NCI-H82 treated with DMSO at 0.1 percent for 48 hours (cell line): ENCODE results near the gene SAMD14.

ENCODE experiments used
- DNase-seq: peaks from one replicate; lab custom pipeline; 2025; ENCODE audit not compliant: unreplicated experiment; lab: John Stamatoyannopoulos, UW

SAMD14 gene

DNA sequence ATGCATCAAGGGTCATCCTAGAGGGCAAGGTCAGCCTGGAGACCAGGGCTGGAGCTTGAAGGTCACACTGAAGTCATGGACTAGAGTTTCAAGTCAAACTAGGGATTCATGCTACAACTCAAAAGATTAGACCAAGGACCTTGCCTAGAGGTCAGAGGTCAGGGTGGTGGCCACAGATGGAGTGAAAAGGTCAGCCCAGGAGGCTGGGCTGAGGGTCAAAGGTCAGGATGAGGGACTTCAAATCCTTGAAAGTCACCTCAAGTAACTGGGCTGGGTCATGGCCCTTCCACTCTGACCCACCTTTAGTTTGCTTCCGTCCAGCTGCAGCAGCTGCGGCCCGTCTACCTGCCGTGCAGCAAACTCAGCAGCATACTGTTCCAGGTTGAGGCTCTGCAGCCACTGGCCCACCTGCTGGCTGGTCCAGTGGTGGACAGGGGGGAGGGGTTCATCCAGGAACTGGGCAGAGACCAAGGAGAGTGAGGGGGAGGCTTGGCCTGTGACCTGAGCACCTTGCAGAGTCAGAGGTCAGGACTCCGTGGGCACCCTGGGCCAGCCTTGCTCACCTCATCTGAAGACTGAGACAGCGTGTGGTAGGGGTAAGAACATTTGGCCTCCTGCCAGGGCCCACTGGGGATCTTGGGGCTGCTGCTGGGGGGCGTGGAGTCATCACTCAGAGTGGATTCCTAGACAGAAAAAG lies 16.2 kb downstream of the SAMD14 start:
- no peak for DNase-seq

DNA sequence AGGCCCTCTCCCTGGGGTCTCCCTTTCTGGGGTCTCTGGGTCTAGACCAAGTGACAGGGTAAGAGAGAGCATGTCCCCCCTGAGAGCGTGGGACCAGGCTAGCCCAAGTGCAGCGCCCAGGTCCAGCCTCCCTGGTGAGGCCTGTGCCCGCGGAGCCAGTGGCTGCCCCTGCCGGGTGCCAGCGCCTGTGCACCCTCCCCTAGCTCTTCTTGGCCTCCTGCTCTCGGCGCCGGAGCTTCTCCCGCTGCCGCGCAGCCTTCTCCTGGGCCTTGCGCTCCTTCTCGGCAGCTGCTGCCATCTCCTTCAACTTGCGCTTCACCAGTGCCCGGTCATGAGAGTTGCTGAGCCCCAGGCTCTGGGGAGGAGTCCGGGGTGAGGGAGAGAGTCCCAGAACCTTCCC lies 17.3 kb downstream of the SAMD14 start:
- DNase-seq, result no peak

DNA sequence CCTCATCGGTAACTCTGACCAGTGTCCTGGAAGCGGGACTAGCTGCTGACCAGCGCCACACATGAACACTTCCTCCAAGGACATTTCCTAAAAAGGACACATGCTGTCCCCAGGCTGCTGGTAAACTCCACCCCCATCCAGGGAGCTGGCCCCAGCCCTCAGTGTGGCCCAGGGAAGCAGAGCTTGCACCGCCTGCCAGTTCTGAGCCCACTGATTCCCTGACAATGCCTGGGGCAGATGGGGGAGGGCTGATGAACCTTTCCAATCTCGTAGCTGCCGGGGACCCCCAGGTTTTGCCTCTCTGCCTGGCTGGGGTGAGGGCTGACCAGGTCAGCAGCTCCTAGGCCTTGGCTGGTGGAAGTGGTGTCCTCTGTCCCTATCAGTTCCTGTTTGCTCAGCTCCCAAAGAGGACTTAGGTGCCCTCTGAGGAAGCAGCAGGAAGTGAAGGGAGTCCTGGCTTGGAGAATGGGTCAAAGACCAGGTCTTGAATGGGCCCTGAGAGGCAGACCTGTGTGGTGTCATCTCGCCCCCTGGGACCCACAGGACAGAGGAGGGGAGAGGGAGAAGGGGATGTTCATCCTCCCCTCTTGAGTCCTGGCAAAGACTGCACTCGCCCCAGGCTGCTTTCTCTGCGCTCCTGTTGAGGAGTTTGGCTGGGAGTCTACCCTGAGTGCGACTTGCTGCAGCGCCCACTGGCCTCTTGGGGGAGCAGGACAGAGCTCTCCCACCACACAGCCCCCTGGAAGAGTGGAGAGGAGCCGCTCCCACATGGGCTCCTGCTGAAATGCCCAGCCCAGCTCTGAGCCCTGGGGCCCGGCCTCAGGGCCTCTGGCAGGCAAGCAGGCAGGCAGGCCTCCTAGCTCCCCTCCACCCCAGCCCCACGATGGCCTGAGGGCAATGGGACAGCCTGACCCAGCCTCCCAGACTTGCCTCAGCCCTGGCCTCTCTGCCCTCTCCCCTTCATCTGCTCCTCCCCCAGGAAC lies 18.0 kb downstream of the SAMD14 start:
- DNase-seq, result no peak

DNA sequence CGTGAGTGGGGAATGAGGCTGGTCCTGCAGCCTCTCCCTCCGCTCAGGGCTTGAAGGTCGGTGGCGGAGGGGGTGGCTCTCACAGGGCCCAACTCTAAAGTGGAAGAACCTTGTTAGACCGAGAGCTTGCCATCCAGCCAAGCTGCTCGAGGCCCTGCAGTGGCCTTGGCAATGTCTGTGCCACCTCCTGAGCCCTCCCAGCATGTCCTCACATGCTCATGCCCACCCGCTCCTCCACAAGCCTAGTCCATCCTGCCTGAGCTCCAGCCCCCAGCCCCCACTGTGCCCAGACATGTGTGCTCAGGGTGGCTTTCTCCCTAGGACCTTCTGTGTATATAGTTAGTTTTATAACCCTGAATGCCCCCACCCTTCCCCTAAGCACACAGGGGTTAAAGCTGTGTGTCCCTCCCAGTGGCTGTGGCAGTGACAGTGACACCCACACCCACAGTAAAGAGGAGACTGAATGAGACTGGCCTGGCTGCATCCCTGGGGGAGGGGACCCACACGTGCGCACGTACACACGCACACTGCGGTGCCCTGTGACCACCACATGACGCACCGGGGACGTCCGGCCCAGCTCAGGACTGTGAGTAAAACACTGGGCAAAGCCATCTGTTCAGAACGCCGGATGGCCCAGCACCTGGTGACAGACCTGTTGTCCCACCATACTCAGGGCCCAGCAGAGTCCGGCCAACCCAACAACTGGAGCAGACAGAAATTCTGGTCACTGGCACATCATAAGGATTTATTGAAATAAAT lies 19.2 kb downstream of the SAMD14 start:
- no peak for DNase-seq

DNA sequence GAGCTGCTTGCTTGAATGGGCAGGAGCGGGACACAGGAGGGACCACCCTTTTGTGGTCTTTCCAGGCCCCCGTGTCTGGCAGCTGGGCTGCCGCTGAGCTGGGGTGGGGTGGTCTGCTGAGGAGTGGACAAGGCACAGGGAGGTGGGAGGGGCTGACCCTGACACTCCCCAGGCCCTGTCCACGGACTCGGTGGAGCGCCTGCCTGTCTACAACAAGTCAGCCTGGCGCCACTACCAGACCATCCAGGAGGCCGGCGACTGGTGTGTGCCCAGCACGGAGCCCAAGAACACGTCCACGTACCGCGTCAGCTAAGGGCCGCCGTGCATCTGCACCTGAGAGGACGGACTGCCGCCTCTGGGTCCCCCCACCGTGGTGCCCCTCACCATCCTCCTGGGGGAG lies 20.2 kb downstream of the SAMD14 start:
- no peak for DNase-seq

DNA sequence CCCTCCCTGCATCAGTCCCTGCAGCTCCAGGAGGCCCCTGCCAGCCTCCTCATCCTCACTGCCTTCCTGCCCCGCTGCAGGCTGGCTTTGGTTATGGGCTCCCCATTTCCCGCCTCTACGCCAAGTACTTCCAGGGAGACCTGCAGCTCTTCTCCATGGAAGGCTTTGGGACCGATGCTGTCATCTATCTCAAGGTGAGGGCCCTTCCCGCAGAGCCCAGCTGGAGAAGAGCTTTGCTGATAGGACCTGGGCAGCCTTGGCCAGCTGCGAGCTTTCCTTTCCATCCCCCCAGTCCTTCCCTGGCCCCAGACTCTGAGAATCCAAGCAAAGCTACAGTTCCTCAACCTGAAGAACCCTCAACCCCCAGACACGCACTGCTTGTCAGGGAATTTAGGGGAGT lies 20.8 kb downstream of the SAMD14 start:
- DNase-seq, result no peak

DNA sequence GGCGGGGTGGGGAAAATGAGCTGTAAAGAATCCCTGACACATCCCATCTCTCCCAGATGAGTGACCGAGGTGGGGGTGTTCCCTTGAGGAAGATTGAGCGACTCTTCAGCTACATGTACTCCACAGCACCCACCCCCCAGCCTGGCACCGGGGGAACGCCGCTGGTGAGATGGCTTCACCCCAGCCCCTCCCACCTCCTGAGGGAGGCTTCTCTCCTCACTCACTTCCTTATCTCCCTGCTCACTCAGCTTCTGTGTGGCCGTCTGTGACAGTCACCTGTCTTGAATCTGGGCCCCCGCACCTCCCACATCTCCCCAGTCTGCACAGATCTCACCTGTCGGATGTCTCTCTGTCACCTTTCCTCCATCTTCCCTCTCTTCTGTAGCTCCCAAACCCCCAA lies 21.4 kb downstream of the SAMD14 start:
- DNase-seq, result no peak

DNA sequence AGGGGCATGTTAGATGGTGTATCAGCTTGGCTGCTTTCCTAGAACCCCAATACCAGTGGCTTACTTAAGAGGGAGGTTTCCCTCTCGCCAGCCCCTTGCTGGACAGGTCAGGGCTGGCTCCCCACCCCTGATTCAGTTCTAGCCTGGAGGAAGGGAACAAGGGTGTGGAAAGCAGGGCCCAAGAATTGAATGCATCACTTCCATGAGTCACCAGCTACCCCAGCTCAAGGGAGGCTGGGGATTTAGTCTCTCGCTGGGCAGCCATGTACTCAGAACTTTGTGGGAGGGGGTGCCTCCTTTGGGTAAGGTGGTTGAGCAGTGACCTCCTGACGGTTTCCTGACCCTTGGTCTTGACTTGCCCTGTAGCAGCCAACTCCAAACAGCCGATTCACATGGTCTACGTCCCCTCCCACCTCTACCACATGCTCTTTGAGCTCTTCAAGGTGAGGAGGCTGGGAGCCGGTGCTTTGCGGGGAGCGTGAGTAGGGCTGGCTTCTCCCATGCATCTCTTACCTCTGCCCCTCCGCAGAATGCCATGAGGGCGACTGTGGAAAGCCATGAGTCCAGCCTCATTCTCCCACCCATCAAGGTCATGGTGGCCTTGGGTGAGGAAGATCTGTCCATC lies 22.1 kb downstream of the SAMD14 start:
- DNase-seq, result no peak

DNA sequence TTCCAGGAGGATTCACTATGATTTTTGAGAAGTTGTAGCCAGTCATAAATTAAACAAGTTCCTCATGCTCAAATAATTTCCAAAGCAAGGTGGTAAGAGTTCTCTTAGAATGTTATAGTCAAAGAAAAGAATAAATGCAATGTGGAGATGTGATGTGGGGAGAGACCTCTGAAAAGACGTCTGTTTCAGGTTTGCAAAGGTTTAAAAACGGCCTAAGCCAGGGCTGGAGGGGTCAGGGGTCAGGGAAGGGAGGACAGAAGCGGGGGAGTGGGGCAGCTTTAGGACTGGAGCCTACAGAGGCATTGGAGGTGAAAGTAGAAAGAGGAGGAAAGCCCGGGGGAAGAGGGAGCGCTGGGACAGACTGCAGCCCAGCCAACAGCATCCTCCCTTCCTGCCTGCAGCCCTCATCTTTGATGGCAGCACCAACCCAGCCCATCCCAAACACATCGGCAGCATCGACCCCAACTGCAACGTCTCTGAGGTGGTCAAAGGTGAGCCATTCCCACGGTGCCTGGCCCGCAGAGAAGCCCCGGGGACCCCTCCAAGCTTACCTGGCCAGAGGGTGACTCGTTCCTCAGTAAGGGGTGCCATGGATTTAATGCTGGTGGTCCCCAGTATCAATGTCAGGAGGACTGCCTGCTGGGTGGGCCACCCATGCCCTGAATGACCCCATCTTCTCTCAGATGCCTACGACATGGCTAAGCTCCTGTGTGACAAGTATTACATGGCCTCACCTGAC lies 23.4 kb downstream of the SAMD14 start:
- no peak for DNase-seq

DNA sequence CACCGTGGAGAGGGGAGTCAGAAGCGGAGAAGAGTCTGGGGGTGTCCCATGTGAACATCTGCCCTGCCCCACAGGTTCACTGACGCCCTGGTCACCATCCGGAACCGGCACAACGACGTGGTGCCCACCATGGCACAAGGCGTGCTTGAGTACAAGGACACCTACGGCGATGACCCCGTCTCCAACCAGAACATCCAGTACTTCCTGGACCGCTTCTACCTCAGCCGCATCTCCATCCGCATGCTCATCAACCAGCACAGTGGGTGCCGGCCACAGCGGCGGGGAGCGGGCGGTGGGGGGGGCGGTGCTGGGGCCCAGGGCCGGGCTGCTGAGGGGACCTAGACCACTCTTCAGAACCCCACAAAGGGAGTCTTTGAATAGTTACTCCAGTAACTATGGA lies 24.1 kb downstream of the SAMD14 start:
- no peak for DNase-seq

DNA sequence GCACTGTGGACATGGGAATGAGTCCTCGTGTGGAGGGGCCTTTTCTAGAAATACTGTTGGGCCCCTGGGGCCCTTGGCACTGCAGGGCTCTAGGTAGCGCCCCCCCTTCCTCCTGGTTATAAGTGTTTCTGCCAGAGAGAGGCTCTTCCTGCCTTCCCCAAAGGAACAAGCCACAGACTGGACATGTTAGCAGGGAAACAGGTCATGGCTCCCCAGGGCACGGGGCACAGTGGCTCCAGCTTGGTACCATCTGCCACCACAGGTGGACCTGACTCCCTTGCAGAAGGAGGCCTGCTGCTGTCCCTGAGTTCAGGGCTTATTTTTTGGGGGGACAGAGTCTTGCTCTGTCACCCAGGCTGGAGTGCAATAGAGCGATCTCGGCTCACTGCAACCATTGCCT lies 26.0 kb downstream of the SAMD14 start:
- no peak for DNase-seq

DNA sequence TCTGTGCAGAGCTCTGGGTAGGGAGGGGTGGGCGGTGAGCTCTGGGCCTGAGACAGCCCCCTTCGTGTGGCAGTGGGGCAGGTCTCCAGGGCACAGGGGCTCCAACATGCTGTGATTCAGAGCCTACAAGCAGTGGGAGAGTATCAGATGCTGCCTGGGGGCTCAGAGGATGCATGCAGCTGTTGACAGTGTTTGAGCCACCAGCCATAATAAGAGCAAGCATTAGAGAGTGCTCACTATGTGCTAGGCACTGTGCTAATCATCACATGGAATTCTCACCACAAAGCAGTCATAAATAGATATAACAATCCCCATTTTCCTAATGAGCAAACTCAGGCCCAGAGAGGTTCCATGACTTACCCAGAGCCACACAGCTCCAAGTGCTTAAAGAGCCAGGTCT lies 26.7 kb downstream of the SAMD14 start:
- DNase-seq, result no peak

DNA sequence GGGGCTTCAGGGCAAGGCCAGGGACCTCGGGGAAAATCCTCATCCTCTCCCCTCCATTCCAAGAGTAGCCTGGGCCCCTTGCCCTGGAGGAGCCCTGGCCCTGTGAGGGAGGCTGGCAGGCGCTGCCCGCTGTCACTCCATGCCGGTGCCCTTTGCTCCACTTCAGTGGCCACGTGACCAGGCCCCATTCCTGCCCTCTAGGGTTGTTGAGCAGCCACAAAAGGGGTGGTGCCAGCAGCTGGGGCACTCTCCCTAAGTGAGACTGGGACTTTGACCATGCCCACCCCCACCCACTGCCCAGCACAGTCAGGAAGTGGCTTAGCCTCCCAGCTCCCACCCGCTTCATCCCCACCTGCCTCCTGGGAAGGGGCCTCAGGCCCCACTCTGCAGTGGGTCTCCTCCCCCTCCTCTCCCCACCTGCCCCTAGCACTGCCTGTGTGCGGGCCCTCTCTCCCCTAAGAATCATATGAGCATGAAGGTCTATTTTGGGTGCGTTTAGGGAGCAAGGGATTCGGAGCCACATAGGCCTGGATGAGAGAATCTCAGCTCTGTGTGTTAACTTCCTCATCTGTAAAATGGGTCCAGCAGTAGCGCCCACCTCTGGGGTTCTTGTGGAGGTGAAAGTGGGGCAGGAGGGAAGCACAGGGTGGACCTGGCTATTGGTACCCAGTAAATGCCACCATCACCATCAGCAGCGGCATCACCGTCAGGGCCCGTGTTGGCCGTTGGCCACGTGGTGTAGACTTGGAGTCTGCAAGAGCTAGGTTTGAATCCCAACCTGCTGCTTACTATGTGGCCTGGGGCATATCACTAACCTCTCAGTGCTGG lies 27.6 kb downstream of the SAMD14 start:
- DNase-seq, result no peak

DNA sequence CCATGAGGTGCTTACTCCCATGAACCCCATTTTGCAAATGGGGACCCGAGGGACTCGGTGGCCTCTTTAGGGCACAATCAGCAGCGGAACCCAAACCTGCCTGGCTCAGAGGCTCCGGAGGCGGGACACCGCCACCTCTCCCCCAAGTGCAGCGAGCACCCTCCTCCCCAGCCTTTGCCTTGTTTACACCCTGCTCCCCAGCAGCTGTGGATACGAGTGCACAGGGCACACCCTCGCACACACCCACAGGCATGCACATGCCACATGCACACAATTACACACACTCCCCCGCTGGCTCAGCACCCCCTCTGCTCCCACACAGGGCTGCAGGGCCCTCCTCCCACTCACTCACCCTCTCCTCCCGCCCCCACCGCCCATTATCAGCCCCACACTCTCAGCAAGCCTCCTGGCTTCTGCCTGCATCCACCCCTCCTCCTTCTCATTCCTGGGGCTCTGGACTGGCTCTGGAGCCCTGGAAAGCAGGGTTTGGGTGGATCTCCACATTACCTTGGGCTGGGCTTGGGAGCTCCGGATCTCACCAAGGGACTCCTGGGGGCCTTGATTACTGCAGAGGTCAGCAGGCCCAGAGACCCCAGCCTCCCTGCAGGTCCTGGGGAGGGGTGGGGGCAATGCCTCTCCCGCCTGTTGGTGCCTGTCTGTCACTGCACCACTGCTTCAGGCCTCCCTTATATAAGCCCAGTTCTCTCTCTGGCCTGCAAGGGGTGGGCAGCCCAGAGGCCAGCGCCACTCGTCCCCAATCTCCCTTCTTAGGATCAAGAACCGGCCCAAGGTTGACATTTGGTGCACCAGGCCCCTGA lies 28.4 kb downstream of the SAMD14 start:
- no peak for DNase-seq

DNA sequence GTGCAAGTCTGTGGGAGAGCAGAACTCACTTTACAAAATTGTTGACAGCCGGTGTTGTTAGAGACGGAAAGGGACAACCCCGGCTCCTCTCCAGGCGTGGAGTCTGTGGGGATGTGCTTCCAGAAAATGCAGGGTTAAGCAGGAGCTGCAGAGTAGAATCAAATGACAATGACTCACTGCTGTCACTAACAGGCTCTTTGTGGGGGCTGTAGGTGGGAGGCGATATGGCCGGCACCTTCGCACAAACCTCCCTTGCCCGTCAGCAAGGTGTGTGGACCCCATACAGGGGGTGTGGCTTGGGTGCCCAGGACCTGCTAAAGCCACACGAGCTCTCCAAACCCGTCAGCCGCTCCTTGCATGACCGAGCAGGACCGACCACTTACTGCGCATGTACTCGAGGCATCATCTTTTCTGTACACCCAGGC lies 29.0 kb downstream of the SAMD14 start:
- DNase-seq, result no peak

DNA sequence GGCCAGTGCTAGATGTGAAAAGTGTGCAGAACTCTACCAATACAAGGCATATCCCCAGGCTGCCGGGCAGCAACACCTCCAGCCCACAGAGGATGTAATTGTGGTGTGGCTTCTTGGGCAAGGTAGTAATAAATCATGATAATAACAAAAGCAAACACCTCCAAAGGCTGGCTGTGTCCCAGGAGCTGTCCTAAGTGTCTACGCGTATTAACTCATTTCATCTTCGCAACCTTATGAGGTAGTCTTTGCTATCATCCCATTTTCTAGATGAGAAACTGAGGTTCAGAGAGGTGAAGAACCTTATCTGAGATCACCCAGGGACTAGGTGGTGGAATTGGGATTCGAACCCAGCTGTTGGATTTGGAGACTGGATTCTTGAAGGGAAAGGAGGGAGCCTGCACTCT lies 29.5 kb downstream of the SAMD14 start:
- no peak for DNase-seq

DNA sequence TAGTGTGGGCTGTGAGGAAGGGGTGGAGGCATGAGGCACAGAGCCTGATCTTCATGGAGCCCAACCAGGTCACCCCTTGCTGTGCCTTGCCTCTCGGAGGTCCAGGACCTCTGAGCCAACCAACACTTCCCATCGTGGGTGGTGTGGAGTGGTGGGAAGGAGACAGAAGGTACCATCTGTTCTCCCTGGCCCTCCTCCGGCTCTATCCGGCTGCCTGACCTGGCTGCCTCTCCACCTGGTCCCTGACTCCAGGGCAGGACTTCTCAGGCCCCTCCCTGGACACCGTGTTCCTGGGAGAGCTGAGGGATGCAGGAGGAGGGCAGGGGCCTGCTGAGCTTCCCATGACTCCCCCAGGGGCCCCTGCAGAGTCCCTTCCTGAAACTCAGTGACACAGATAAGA lies 31.0 kb downstream of the SAMD14 start:
- no peak for DNase-seq

DNA sequence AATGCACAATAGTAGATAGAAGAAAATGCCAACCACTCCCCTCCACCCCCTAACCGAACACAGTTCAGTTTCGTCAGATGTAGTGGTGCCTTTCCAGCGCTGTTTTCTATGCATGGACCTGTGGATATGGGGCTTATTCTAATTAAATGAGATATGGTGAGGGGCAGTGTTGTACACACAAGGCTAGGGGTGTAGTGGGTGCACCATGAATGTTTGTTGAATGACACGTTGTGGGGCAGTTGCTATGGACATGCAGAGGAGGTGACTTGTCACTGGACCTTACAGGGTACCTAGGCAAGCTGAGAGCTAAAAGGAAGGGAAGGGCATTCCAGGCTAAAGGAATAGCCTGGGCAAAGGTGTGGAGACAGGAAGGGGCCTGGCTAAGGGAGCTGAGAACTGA lies 31.4 kb downstream of the SAMD14 start:
- no peak for DNase-seq

DNA sequence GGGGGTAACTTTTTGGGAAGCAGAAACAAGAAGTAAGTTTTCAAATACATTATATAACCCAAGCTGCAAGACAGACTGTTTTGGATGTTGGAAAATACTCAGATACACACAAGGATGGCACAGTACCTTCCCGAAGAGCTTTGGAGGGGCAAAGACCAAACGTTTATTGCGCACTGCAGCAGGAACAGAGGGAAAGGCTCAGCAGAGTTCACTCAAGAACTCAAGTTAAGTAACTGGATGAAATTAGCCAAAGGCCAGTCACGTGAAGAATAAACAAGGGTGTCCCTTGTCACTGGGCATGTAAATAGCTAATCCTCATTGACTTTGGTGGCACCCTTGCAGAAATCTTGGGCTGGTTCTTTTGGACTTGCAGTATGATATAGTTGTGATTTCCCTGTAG lies 32.0 kb downstream of the SAMD14 start:
- DNase-seq, result no peak
